ENCODE measurements around the gene ARHGAP12. TPM values are rescaled to one million over a fixed set of nuclear protein-coding genes. Genes with fewer than 3 reads are reported as not detected.

Gene ARHGAP12
- polyA plus RNA-seq, 1 donor from 2014 or later: 62.6 TPM

GRCh38 chr10:31819391-31819820 is 109.2 kb downstream of the ARHGAP12 start:
- Histone ChIP-seq H3F3A (ENCODE audit: insufficient read depth, low read length, poor library complexity, severe bottlenecking) (no peaks in the 10 kb centered on the region), H3K4me2 (ENCODE audit: low read length) (no peak overlapping the region), H3K9me3 (ENCODE audit: low read length) (no peaks in the 10 kb centered on the region), H3K79me2 (replicated peaks; ENCODE audit: insufficient read depth, low read length) (no peaks in the 10 kb centered on the region), H3K27me3 (ENCODE audit: insufficient read depth, low read depth, low read length) (no peaks in the 10 kb centered on the region), H3K4me3 (ENCODE audit: low read length) (no peak overlapping the region), H4K20me1 (ENCODE audit: insufficient read depth) (no peaks in the 10 kb centered on the region), H2AFZ (ENCODE audit: low read depth, low read length) (no peak overlapping the region), H3K27ac (ENCODE audit: low read length) (no peak overlapping the region), H3K36me3 (ENCODE audit: insufficient read depth, low read length) (peaks cover 4% of the 10 kb centered on the region), H3K9me2 (ENCODE audit: insufficient read depth, low read length) (no peaks in the 10 kb centered on the region), H3K9ac (ENCODE audit: low read length) (no peak overlapping the region)
- no peak for TF ChIP-seq REST (IDR thresholded peaks at IDR 0.05; ENCODE audit: borderline replicate concordance)
- no peak for TF ChIP-seq EP300 (conservative IDR thresholded peaks at IDR 0.05; ENCODE audit: poor library complexity, severe bottlenecking)
- no peak for TF ChIP-seq CTCF (IDR thresholded peaks at IDR 0.05; ENCODE audit: poor library complexity, severe bottlenecking)
- TF ChIP-seq TAF1 (IDR thresholded peaks at IDR 0.05; ENCODE audit: low read depth): no peak
- no peak for TF ChIP-seq RAD21 (conservative IDR thresholded peaks at IDR 0.05)
- no peak for TF ChIP-seq MXI1 (conservative IDR thresholded peaks at IDR 0.05; ENCODE audit: poor library complexity, severe bottlenecking)
- TF ChIP-seq SMC3 (conservative IDR thresholded peaks at IDR 0.05; ENCODE audit: poor library complexity): no peak
- TF ChIP-seq POLR2AphosphoS5 (IDR thresholded peaks at IDR 0.05): no peak

- no peak for TF ChIP-seq EP300 (conservative IDR thresholded peaks at IDR 0.05; ENCODE audit: poor library complexity, severe bottlenecking)
- no peak for TF ChIP-seq POLR2AphosphoS5 (IDR thresholded peaks at IDR 0.05)
- TF ChIP-seq TAF1 (IDR thresholded peaks at IDR 0.05; ENCODE audit: low read depth): no peak
- H4K20me1 ChIP-seq (ENCODE audit: insufficient read depth): no peaks in the 10 kb centered on the region
- H3K4me3 ChIP-seq (ENCODE audit: low read length): no peak overlapping the region
- H3K27me3 ChIP-seq (ENCODE audit: insufficient read depth, low read depth, low read length): no peaks in the 10 kb centered on the region
- H3K9ac ChIP-seq (ENCODE audit: low read length): no peak overlapping the region
- H3K4me2 ChIP-seq (ENCODE audit: low read length): no peak overlapping the region
- H3K9me3 ChIP-seq (ENCODE audit: low read length): no peaks in the 10 kb centered on the region
- no peaks in the 10 kb centered on the region for H3F3A ChIP-seq (ENCODE audit: insufficient read depth, low read length, poor library complexity, severe bottlenecking)
- H3K79me2 ChIP-seq (replicated peaks; ENCODE audit: insufficient read depth, low read length): no peaks in the 10 kb centered on the region
- H3K36me3 ChIP-seq (ENCODE audit: insufficient read depth, low read length): peaks cover 4% of the 10 kb centered on the region
- no peaks in the 10 kb centered on the region for H3K9me2 ChIP-seq (ENCODE audit: insufficient read depth, low read length)
- no peak overlapping the region for H2AFZ ChIP-seq (ENCODE audit: low read depth, low read length)
- no peak overlapping the region for H3K27ac ChIP-seq (ENCODE audit: low read length)
Measured at GRCh38 chr10:31816318-31816717, 112.3 kb downstream of the ARHGAP12 start.

Data from neural cell (in vitro differentiated cells).